GM12892 (cell line): Measurements from ENCODE around the gene GRIN1.

Source experiments
- POLR2A ChIP-seq: IDR thresholded peaks from 2 replicates; pipeline ENCODE4 v1.6.1; 2011; ENCODE audit warnings: low read depth, low read length, control low read depth
- POLR2AphosphoS5 ChIP-seq: IDR thresholded peaks from 2 replicates; pipeline ENCODE4 v1.6.1; 2011; ENCODE audit warnings: low read depth, low read length, control low read depth
- TAF1 ChIP-seq: IDR thresholded peaks from 2 replicates; pipeline ENCODE4 v1.6.1; 2011; ENCODE audit warnings: low read depth, mild to moderate bottlenecking, control low read depth, low read length, borderline replicate concordance

GRCh38 chr9:137188490-137189296 lies 49.7 kb downstream of the GRIN1 start, which contains the start of the genes ANAPC2 and SSNA1:
- TF ChIP-seq POLR2A, result peak; percentile 90
- peak; percentile 78 for TF ChIP-seq TAF1
- peak; percentile 80 for TF ChIP-seq POLR2AphosphoS5
